Stimulated activated naive B cell treated with anti-CD40 and anti-IgM and Interleukin-4, amounts not matched to agents 10 μg/mL and 1 μg/mL and 100 μg/mL, for 72 hours (primary cell): ENCODE results near the gene TTLL11.

Experiments
- ATAC-seq, 2 donors: fragments of 150-1000 bp; cut with Tn5 transposase; replicated peaks; 2 replicates each; pipeline ENCODE4 v1.10.0; 2021; ENCODE audit warnings: moderate library complexity in 1 of 2
- DNase-seq: peaks from one replicate; pipeline ENCODE4 v3.0.0; 2021
- H3K27ac Mint-ChIP-seq: one replicate; pipeline ENCODE4 v1.8.0; 2022; ENCODE audit warnings: mild to moderate bottlenecking, mixed read lengths
- H3K27me3 Mint-ChIP-seq, 2 donors: one replicate each; pipeline ENCODE4 v1.8.0; 2022; ENCODE audit warnings: mixed read lengths in 2 of 2
- H3K36me3 Mint-ChIP-seq, 2 donors: one replicate each; pipeline ENCODE4 v1.8.0; 2022; ENCODE audit warnings: mixed read lengths in 2 of 2, mild to moderate bottlenecking in 1 of 2
- H3K4me1 Mint-ChIP-seq, 2 donors: one replicate each; pipeline ENCODE4 v1.8.0; 2022; ENCODE audit warnings: mixed read lengths in 2 of 2, mild to moderate bottlenecking in 1 of 2
- H3K4me3 Mint-ChIP-seq, 2 donors: one replicate each; pipeline ENCODE4 v1.8.0; 2022; ENCODE audit warnings: mild to moderate bottlenecking in 2 of 2, mixed read lengths in 2 of 2, moderate library complexity in 1 of 2
- H3K9me3 Mint-ChIP-seq, 2 donors: one replicate each; pipeline ENCODE4 v1.8.0; 2022; ENCODE audit warnings: mixed read lengths in 2 of 2, mild to moderate bottlenecking in 1 of 2

Gene TTLL11

GRCh38 chr9:121968056-121968455, 125.1 kb downstream of the TTLL11 start:
- H3K4me3 Mint-ChIP-seq: no peak overlapping the region
- ATAC-seq (no peak), DNase-seq (no peak)
- no peak overlapping the region for H3K27ac Mint-ChIP-seq
- peaks cover 6 to 9% of the 10 kb centered on the region in 2 donors for H3K4me1 Mint-ChIP-seq
- peaks cover 12 to 24% of the 10 kb centered on the region in 2 donors for H3K36me3 Mint-ChIP-seq
- peaks cover 0 to 11% of the 10 kb centered on the region in 2 donors for H3K27me3 Mint-ChIP-seq
- peaks cover 0 to 3% of the 10 kb centered on the region in 2 donors for H3K9me3 Mint-ChIP-seq

- Mint-ChIP-seq H3K4me3 (no peak overlapping the region), H3K27me3 (peaks cover 0 to 11% of the 10 kb centered on the region in 2 donors), H3K36me3 (peaks cover 8 to 19% of the 10 kb centered on the region in 2 donors), H3K27ac (no peak overlapping the region), H3K4me1 (peaks cover 0 to 2% of the 10 kb centered on the region in 2 donors), H3K9me3 (peaks cover 0 to 3% of the 10 kb centered on the region in 2 donors)
- DNase-seq (no peak), ATAC-seq (no peak)
These were observed 126.4 kb downstream of the TTLL11 start for GRCh38 chr9:121966706-121967105.

DNA sequence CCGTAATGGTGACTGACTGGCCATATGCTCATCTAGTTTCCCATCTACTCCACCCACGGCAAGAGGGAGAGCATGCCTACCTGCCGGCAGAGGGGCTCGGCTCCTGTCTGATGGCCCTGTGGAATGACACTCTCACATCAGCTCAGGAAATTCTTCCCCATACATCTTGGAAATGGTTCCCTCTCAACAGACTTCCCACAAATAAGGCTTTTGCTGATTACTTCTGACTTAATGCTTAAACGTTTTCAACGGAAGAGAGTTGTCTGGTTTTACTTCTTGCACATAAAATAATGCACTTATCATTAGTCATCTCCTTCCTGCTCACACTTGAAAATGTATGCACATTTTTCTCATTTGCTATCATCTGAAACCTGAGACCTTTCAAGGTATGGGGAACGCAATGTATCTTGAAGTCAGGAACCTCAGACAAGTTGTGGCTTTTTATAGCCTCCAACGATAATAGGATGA, 129.5 kb downstream of the TTLL11 start:
- DNase-seq (no peak), ATAC-seq (no peak)
- peaks cover 0 to 1% of the 10 kb centered on the region in 2 donors for H3K9me3 Mint-ChIP-seq
- peaks cover 0 to 20% of the 10 kb centered on the region in 2 donors for H3K27me3 Mint-ChIP-seq
- no peak overlapping the region for H3K4me3 Mint-ChIP-seq
- H3K27ac Mint-ChIP-seq: no peak overlapping the region
- peaks cover 2 to 14% of the 10 kb centered on the region in 2 donors for H3K36me3 Mint-ChIP-seq
- H3K4me1 Mint-ChIP-seq: peaks cover 0 to 4% of the 10 kb centered on the region in 2 donors

DNA sequence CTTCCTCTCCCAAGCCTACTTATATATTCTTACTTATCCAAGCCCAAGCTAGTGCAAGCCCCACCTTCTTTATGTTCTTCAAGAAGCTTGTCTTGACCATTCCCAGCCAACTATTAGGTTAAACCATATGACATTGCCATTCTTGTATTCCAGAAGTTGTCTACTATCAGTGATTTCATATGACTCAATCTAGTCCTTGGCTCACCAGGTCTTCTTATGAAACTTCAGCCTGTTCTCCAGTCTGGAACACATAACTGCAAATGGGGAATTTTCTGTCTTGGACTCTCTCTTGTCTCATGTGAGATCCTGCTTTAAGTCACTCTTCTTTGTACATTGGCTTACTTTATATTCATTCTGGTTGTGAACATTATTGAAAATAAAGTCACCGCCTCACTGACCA, 130.7 kb downstream of the TTLL11 start:
- no peak overlapping the region for H3K4me3 Mint-ChIP-seq
- DNase-seq (no peak), ATAC-seq (no peak)
- H3K9me3 Mint-ChIP-seq: peaks cover 0 to 1% of the 10 kb centered on the region in 2 donors
- H3K27ac Mint-ChIP-seq: no peak overlapping the region
- H3K4me1 Mint-ChIP-seq: peaks cover 0 to 4% of the 10 kb centered on the region in 2 donors
- H3K36me3 Mint-ChIP-seq: peaks cover 2 to 14% of the 10 kb centered on the region in 2 donors
- peaks cover 0 to 20% of the 10 kb centered on the region in 2 donors for H3K27me3 Mint-ChIP-seq

- no peak overlapping the region for H3K27ac Mint-ChIP-seq
- ATAC-seq (no peak), DNase-seq (no peak)
- peaks cover 2 to 10% of the 10 kb centered on the region in 2 donors for H3K36me3 Mint-ChIP-seq
- H3K4me3 Mint-ChIP-seq: no peak overlapping the region
- H3K4me1 Mint-ChIP-seq: peaks cover 0 to 4% of the 10 kb centered on the region in 2 donors
- peaks cover 0 to 1% of the 10 kb centered on the region in 2 donors for H3K9me3 Mint-ChIP-seq
- H3K27me3 Mint-ChIP-seq: peaks cover 0 to 20% of the 10 kb centered on the region in 2 donors
These were observed 132.4 kb downstream of the TTLL11 start for GRCh38 chr9:121960665-121961064.

GRCh38 chr9:121958530-121958929, 134.6 kb downstream of the TTLL11 start:
- Mint-ChIP-seq H3K27me3 (peaks cover 0 to 9% of the 10 kb centered on the region in 2 donors), H3K36me3 (peaks cover 2 to 6% of the 10 kb centered on the region in 2 donors), H3K4me3 (no peak overlapping the region), H3K9me3 (no peaks in the 10 kb centered on the region), H3K27ac (peak overlapping the region; percentile 37), H3K4me1 (peaks cover 0 to 4% of the 10 kb centered on the region in 2 donors)
- DNase-seq (no peak), ATAC-seq (peak; percentile 33 to 57)

GRCh38 chr9:121956808-121957207, 136.3 kb downstream of the TTLL11 start:
- H3K9me3 Mint-ChIP-seq: no peaks in the 10 kb centered on the region
- no peak overlapping the region for H3K4me3 Mint-ChIP-seq
- peaks cover 4 to 6% of the 10 kb centered on the region in 2 donors for H3K36me3 Mint-ChIP-seq
- ATAC-seq (no peak), DNase-seq (no peak)
- H3K4me1 Mint-ChIP-seq: peaks cover 0 to 4% of the 10 kb centered on the region in 2 donors
- peaks cover 0 to 9% of the 10 kb centered on the region in 2 donors for H3K27me3 Mint-ChIP-seq
- H3K27ac Mint-ChIP-seq: no peak overlapping the region

- Mint-ChIP-seq H3K4me1 (peaks cover 0 to 4% of the 10 kb centered on the region in 2 donors), H3K27ac (no peak overlapping the region), H3K36me3 (peaks cover 4 to 6% of the 10 kb centered on the region in 2 donors), H3K9me3 (no peaks in the 10 kb centered on the region), H3K4me3 (no peak overlapping the region), H3K27me3 (peaks cover 0 to 2% of the 10 kb centered on the region in 2 donors)
- no peak for ATAC-seq
- DNase-seq: no peak
These were observed 137.5 kb downstream of the TTLL11 start for GRCh38 chr9:121955649-121956048.

DNA sequence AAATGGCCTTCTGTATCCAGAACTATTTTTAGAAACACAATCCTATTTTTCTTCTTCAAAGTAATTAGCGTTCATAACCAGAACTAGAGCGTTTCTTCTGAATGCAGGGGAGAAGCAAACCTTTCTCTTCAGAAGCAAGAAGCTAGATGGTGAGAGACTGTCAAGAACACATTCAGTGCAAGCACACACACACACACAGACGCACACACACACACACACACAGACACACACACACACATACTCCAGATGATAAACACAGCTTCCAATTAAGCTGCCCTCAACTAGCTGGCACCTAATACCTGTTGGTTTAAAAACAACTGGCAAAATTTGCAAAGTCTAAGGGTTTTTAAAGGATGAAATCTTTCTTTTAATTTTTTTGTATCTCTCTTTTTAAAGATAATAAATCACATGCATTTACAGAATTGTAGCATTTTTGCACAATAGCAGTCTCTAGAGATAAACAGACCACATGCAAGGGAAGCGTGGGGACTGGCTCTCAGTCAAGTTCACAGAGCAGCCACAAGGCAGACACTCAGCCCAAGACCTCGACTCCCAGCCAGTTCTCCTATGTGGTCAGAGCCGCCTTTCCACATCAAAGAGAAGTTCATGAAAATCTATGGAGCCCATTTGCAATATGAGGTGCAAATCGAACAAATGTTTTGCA, 138.5 kb downstream of the TTLL11 start:
- Mint-ChIP-seq H3K27ac (no peak overlapping the region), H3K36me3 (peaks cover 2% of the 10 kb centered on the region in 2 donors), H3K4me3 (no peak overlapping the region), H3K9me3 (no peaks in the 10 kb centered on the region), H3K27me3 (no peaks in the 10 kb centered on the region), H3K4me1 (peaks cover 0 to 4% of the 10 kb centered on the region in 2 donors)
- no peak for ATAC-seq
- no peak for DNase-seq

GRCh38 chr9:121952611-121953010, 140.5 kb downstream of the TTLL11 start:
- no peak overlapping the region for H3K27ac Mint-ChIP-seq
- DNase-seq: no peak

DNA sequence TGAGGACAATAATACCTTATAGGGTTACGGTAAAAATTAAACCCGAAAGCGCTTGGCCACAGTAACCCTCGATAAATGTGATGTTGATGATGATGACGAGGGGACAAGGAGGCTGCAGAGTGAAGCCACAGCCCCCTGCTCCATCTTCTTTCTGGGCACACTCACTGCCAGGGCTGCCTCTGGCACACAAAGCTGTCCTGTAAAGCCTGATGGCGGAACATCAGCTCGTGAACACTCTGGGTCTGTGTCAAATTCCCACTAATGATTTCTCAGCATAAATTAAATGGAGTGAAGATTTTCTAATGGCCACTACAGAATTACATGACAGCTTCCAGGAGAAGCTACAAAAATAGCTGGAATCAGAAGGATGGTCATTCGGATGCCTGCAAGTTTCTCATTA, 142.2 kb downstream of the TTLL11 start:
- Mint-ChIP-seq H3K27ac (no peak overlapping the region), H3K4me3 (no peak overlapping the region), H3K27me3 (no peaks in the 10 kb centered on the region), H3K9me3 (no peaks in the 10 kb centered on the region), H3K36me3 (peaks cover 0 to 2% of the 10 kb centered on the region in 2 donors), H3K4me1 (peaks cover 6 to 11% of the 10 kb centered on the region in 2 donors)
- ATAC-seq (no peak), DNase-seq (no peak)

More at GRCh38 chr9:121952611-121953010, 140.5 kb downstream of the TTLL11 start:
- Mint-ChIP-seq H3K4me1 (no peaks in the 10 kb centered on the region), H3K4me3 (no peak overlapping the region), H3K36me3 (peaks cover 0 to 2% of the 10 kb centered on the region in 2 donors), H3K9me3 (no peaks in the 10 kb centered on the region), H3K27me3 (no peaks in the 10 kb centered on the region)
- no peak for ATAC-seq

DNA sequence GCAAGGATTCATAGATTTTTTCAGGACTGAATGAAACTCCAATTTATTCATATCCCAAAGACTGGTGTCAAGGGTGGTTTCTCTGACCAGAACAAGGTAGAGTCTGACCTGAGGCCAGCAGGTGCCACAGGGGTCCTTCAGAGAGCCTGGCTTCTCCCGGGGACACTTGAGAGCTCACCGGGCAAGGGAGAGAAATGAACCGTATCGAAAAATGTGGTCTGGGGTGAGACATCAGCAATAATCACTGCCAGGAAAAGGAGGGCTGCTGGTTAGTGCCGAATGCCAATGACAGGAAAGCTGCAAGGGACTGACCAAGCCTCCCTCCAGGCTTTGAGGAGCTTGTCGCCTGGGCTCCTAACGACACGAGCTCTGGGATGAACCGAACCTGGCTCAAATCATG, 142.7 kb downstream of the TTLL11 start:
- DNase-seq (no peak), ATAC-seq (no peak)
- Mint-ChIP-seq H3K9me3 (no peaks in the 10 kb centered on the region), H3K27me3 (no peaks in the 10 kb centered on the region), H3K4me3 (no peak overlapping the region), H3K4me1 (peaks cover 6 to 14% of the 10 kb centered on the region in 2 donors), H3K27ac (no peak overlapping the region), H3K36me3 (peaks cover 0 to 2% of the 10 kb centered on the region in 2 donors)

DNA sequence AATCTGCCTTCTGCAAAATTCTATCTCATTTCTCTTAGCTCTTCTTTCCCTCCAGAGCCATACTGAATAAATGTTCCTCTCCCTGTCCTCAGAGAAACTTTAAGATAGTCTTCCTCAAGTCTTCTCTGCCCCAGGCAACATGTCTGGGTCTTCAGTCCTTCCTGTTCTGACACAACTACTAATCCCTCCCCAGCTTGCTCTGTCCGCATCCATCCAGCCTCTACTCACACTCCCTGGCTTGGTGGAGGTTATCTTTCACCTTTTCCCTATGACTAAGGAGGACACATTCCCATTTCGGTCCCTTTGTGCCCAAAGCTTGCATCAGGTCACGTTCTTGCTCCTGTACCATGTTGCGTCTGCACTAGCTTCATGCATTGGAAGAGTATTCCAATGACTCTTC, 143.3 kb downstream of the TTLL11 start:
- Mint-ChIP-seq H3K4me3 (no peak overlapping the region), H3K27ac (no peak overlapping the region), H3K36me3 (peaks cover 0 to 2% of the 10 kb centered on the region in 2 donors), H3K27me3 (no peaks in the 10 kb centered on the region), H3K4me1 (peaks cover 6 to 16% of the 10 kb centered on the region in 2 donors), H3K9me3 (no peaks in the 10 kb centered on the region)
- no peak for ATAC-seq
- DNase-seq: no peak

DNA sequence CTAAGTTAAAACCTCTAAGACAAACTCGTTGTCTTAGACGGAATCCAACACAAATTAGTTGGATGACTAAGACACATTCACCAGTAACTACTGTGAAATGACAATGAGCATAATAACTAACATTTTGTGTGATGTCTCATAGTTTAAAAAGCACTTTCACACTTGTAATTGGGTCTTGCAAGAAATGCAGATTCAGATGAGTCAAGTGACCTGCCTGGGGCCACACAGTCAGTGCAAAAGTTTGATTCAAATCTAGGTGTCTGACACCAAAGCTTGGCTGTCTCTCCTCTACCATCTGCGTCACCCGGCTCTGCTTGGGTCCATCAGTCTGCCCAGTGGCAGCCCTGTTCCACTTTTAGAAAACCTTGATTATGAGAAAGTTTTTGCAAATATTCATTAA, 143.7 kb downstream of the TTLL11 start:
- Mint-ChIP-seq H3K4me3 (no peak overlapping the region), H3K36me3 (peaks cover 0 to 2% of the 10 kb centered on the region in 2 donors), H3K27ac (no peak overlapping the region), H3K4me1 (peaks cover 6 to 16% of the 10 kb centered on the region in 2 donors), H3K9me3 (no peaks in the 10 kb centered on the region), H3K27me3 (no peaks in the 10 kb centered on the region)
- DNase-seq: no peak
- no peak for ATAC-seq

DNA sequence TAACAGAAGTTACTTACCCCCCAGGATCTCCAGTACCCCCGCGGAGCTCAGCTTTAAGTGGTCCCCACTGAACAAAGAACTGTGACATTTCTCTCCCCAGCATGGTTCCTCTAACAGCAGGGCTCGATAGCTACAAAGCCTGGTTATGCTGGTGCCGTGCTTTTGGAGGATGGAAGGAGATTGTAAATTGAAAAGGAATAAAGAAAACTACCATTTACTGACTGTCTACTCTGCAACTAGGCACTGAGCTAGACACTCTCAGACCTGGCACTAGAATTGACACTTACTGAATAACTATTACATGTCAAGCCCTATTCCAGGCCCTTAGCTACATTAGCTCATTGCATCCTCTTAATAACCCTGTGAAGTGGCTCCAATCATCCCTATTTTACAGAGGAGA, 145.3 kb downstream of the TTLL11 start:
- H3K27ac Mint-ChIP-seq: no peak overlapping the region
- H3K36me3 Mint-ChIP-seq: peaks cover 0 to 2% of the 10 kb centered on the region in 2 donors
- no peaks in the 10 kb centered on the region for H3K27me3 Mint-ChIP-seq
- H3K4me3 Mint-ChIP-seq: no peak overlapping the region
- ATAC-seq (no peak), DNase-seq (no peak)
- H3K4me1 Mint-ChIP-seq: peaks cover 6 to 25% of the 10 kb centered on the region in 2 donors
- no peaks in the 10 kb centered on the region for H3K9me3 Mint-ChIP-seq
